ENCODE measurements around the gene SASH3. TPM values are rescaled to one million over a fixed set of nuclear protein-coding genes. Genes with fewer than 3 reads are reported as not detected.
"Not testable (repeated sequence)": the region's sequence is repeated elsewhere in the genome, so short reads cannot be mapped to it uniquely, and the experiment has no call there.

SASH3 gene
- total RNA-seq, 6 experiments from 2014 or later: not detected

GRCh38 chrX:129738466-129739308, 41.1 kb upstream of the SASH3 start, which contains the start of gene XPNPEP2:
XPNPEP2 (plus strand) TSS chrX:129738979; CDS start chrX:129739214, 235 bp downstream.
- TF ChIP-seq CTCF (IDR thresholded peaks at IDR 0.05): no peak
- no peaks in the 10 kb centered on the region for H3K9me3 Mint-ChIP-seq
- H3K27me3 Mint-ChIP-seq (ENCODE audit: insufficient read depth): peaks cover 15% of the 10 kb centered on the region
- no peaks in the 10 kb centered on the region for H3K36me3 Mint-ChIP-seq (ENCODE audit: low read depth)
- DNase-seq: no peak
- H3K27ac Mint-ChIP-seq: no peak within 1 kb of the TSS
- peaks cover 14% of the 10 kb centered on the region for H3K4me1 Mint-ChIP-seq (ENCODE audit: low read depth)
- no peak within 1 kb of the TSS for H3K4me3 Mint-ChIP-seq

- Mint-ChIP-seq H3K36me3 (ENCODE audit: low read depth) (no peaks in the 10 kb centered on the region), H3K9me3 (no peaks in the 10 kb centered on the region), H3K27ac (no peak overlapping the region), H3K4me3 (no peak overlapping the region), H3K27me3 (ENCODE audit: insufficient read depth) (peaks cover 15% of the 10 kb centered on the region), H3K4me1 (ENCODE audit: low read depth) (peaks cover 14% of the 10 kb centered on the region)
- TF ChIP-seq CTCF (IDR thresholded peaks at IDR 0.05): no peak
- DNase-seq: no peak
Observed at GRCh38 chrX:129739578-129739977, 40.2 kb upstream of the SASH3 start.

- Mint-ChIP-seq H3K27me3 (ENCODE audit: insufficient read depth) (peaks cover 3% of the 10 kb centered on the region), H3K9me3 (no peaks in the 10 kb centered on the region), H3K4me3 (no peak overlapping the region), H3K36me3 (ENCODE audit: low read depth) (no peaks in the 10 kb centered on the region), H3K27ac (no peak overlapping the region), H3K4me1 (ENCODE audit: low read depth) (peaks cover 14% of the 10 kb centered on the region)
- no peak for DNase-seq
- TF ChIP-seq CTCF (IDR thresholded peaks at IDR 0.05): no peak
Observed at GRCh38 chrX:129741880-129742758, 37.6 kb upstream of the SASH3 start.

GRCh38 chrX:129742759-129743152, 37.0 kb upstream of the SASH3 start:
- H3K4me3 Mint-ChIP-seq; H3K9me3 Mint-ChIP-seq; DNase-seq; H3K27ac Mint-ChIP-seq; H3K27me3 Mint-ChIP-seq (ENCODE audit: insufficient read depth); H3K36me3 Mint-ChIP-seq (ENCODE audit: low read depth): not testable (repeated sequence)
- H3K4me1 Mint-ChIP-seq (ENCODE audit: low read depth): peaks cover 16% of the 10 kb centered on the region

- Mint-ChIP-seq H3K27ac (no peak overlapping the region), H3K27me3 (ENCODE audit: insufficient read depth) (peaks cover 3% of the 10 kb centered on the region), H3K36me3 (ENCODE audit: low read depth) (no peaks in the 10 kb centered on the region), H3K4me1 (ENCODE audit: low read depth) (peaks cover 14% of the 10 kb centered on the region), H3K4me3 (no peak overlapping the region), H3K9me3 (no peaks in the 10 kb centered on the region)
- no peak for DNase-seq
- TF ChIP-seq CTCF (IDR thresholded peaks at IDR 0.05): no peak
Observed at GRCh38 chrX:129743821-129744220, 35.9 kb upstream of the SASH3 start.

All from HFFc6 (cell line).